B cell (primary cell): Measurements from ENCODE around the gene PBLD. TPM values are rescaled to one million over a fixed set of nuclear protein-coding genes. Genes with fewer than 3 reads are reported as not detected.

Experiments used
- ATAC-seq: fragments of 200-7000 bp; cut with Tn5 transposase; one replicate; pipeline ENCODE4 v1.10.0; 2021; ENCODE audit warnings: low read depth, mild to moderate bottlenecking, moderate number of reproducible peaks, moderate library complexity
- CTCF ChIA-PET: fragments of 350-600 bp; sonication (Branson Sonifier 250); formaldehyde crosslinking; loops from one replicate; lab custom pipeline; 2021; ENCODE audit warnings: antibody characterized with exemption, inconsistent platforms; lab: Charles Lee
- POLR2A ChIA-PET: fragments of 350-600 bp; sonication (Branson Sonifier 250); formaldehyde crosslinking; loops from one replicate; lab custom pipeline; 2021; ENCODE audit warnings: antibody characterized with exemption; lab: Charles Lee
- DNase-seq: peaks from one replicate; pipeline ENCODE4 v3.0.0; 2013
- H2AFZ ChIP-seq: 2 replicates; pipeline ENCODE4 v1.6.1; 2012; ENCODE audit warnings: mild to moderate bottlenecking, low read depth, low read length; ENCODE audit not compliant: insufficient read depth, poor library complexity, severe bottlenecking
- H3K27ac ChIP-seq, 2 donors: 1 replicate in 1 of 2; 2 replicates in 1 of 2; pipeline ENCODE4 v1.5.1; 2012 to 2013; ENCODE audit warnings: low read length in 2 of 2, mild to moderate bottlenecking in 2 of 2, moderate library complexity in 1 of 2
- H3K27me3 ChIP-seq, 4 experiments: fragments of 200-600 bp in 1 of 4; sonication (generic) in 1 of 4; replicated peaks in 1 of 4; 1 replicate in 2 of 4; 2 replicates in 2 of 4; pipeline versions ENCODE4 v1.6.1 to v1.7.0; 2013 to 2016; ENCODE audit warnings: low read length in 3 of 4, mild to moderate bottlenecking in 2 of 4, mixed read lengths in 1 of 4, moderate library complexity in 1 of 4; ENCODE audit not compliant: insufficient read depth in 4 of 4, control insufficient read depth in 3 of 4; ENCODE audit errors: control extremely low read depth in 1 of 4
- H3K36me3 ChIP-seq, 2 experiments: replicated peaks in 1 of 2; 1 replicate in 1 of 2; 2 replicates in 1 of 2; pipeline versions ENCODE4 v1.6.1 to v1.7.1; 2013; ENCODE audit warnings: low read length in 1 of 2; ENCODE audit not compliant: insufficient read depth in 2 of 2, control insufficient read depth in 1 of 2; ENCODE audit errors: control extremely low read depth in 1 of 2, extremely low read depth in 1 of 2
- H3K4me1 ChIP-seq, 2 donors: fragments of 200-600 bp in 1 of 2; sonication (generic) in 1 of 2; 1 replicate in 1 of 2; 2 replicates in 1 of 2; pipeline versions ENCODE4 v1.5.1 to v1.6.1; 2013 to 2017; ENCODE audit warnings: low read length in 2 of 2; ENCODE audit not compliant: control insufficient read depth in 2 of 2, insufficient read depth in 2 of 2
- H3K4me2 ChIP-seq: replicated peaks from 2 replicates; pipeline ENCODE3; 2012; ENCODE audit warnings: mild to moderate bottlenecking, low read depth, low read length; ENCODE audit not compliant: poor library complexity, severe bottlenecking
- H3K4me3 ChIP-seq, 5 experiments: fragments of 200-600 bp in 1 of 5; sonication (generic) in 1 of 5; 1 replicate in 3 of 5; 2 replicates in 2 of 5; pipeline versions ENCODE4 v1.5.1 to v1.7.0; 2011 to 2016; ENCODE audit warnings: low read length in 4 of 5, mild to moderate bottlenecking in 4 of 5, low read depth in 2 of 5, control low read depth in 1 of 5, moderate library complexity in 1 of 5; ENCODE audit not compliant: insufficient read depth in 1 of 5; ENCODE audit errors: control extremely low read depth in 1 of 5, extremely low read depth in 1 of 5
- H3K79me2 ChIP-seq: fragments of 200-600 bp; sonication (generic); one replicate; pipeline ENCODE4 v1.6.0; 2016; ENCODE audit warnings: low read length; ENCODE audit not compliant: control insufficient read depth, insufficient read depth
- H3K9ac ChIP-seq: fragments of 200-600 bp; sonication (generic); 2 replicates; pipeline ENCODE4 v1.6.1; 2017; ENCODE audit warnings: mild to moderate bottlenecking, low read length, moderate library complexity
- H3K9me3 ChIP-seq, 3 donors: one replicate each; pipeline versions ENCODE4 v1.6.1 to v1.7.1; 2013; ENCODE audit warnings: low read length in 2 of 3; ENCODE audit not compliant: control insufficient read depth in 2 of 3, insufficient read depth in 1 of 3; ENCODE audit errors: control extremely low read depth in 1 of 3
- H4K20me1 ChIP-seq: 2 replicates; pipeline ENCODE4 v1.6.0; 2012; ENCODE audit warnings: mild to moderate bottlenecking, low read length; ENCODE audit not compliant: insufficient read depth, control insufficient read depth, poor library complexity, severe bottlenecking
- H3K27ac Mint-ChIP-seq: one replicate; pipeline ENCODE4 v1.8.0; 2021; ENCODE audit warnings: mixed read lengths
- H3K27me3 Mint-ChIP-seq: one replicate; pipeline ENCODE4 v1.8.0; 2021; ENCODE audit warnings: mixed read lengths
- H3K4me1 Mint-ChIP-seq: one replicate; pipeline ENCODE4 v1.8.0; 2021; ENCODE audit warnings: mixed read lengths
- H3K4me3 Mint-ChIP-seq: one replicate; pipeline ENCODE4 v1.8.0; 2021; ENCODE audit warnings: mixed read lengths
- H3K9me3 Mint-ChIP-seq: one replicate; pipeline ENCODE4 v1.8.0; 2022; ENCODE audit warnings: mixed read lengths; ENCODE audit not compliant: insufficient read depth
- CTCF ChIP-seq: fragments of 200-600 bp; IDR thresholded peaks from one replicate; pipeline ENCODE4 v1.8.0; 2022; ENCODE audit warnings: antibody characterized with exemption, mild to moderate bottlenecking
- EZH2 ChIP-seq: IDR thresholded peaks from 2 replicates; pipeline ENCODE4 v1.6.1; 2012; ENCODE audit warnings: borderline replicate concordance, low read depth, mild to moderate bottlenecking, moderate library complexity, low read length; ENCODE audit not compliant: insufficient read depth, poor library complexity, severe bottlenecking
- WGBS: methylation state at CpG from one replicate; pipeline ENCODE4 v1.1.5; 2013; ENCODE audit warnings: missing lambda C conversion rate; ENCODE audit not compliant: insufficient coverage; 5-methylcytosine and 5-hydroxymethylcytosine counted together
- intact Hi-C: fragments of 100-400 bp; cut with micrococcal nuclease; formaldehyde crosslinking; loops from one replicate; pipeline ENCODE4 v1.10.0; 2022
- polyA plus RNA-seq: library from polyadenylated mRNA; depleted of rRNA; stranded (reverse); fragments of >200 nt; gene quantifications from 2 replicates; pipeline ENCODE4 v1.2.3, GENCODE V29; 2012
- total RNA-seq, 2 donors: library from RNA; stranded (reverse); fragments of 120-200 nt in 1 of 2; gene quantifications; 1 replicate in 1 of 2; 2 replicates in 1 of 2; pipeline versions ENCODE4 v1.2.3 to v1.2.4, GENCODE V29; 2013 to 2022

The PBLD gene
- total and polyA plus RNA-seq, 2 donors (not counting 1 experiment from before 2014, with no cell fraction given), result 0.40 to 4.7 TPM

- Histone ChIP-seq H2AFZ (no peak overlapping the region), H3K4me2 (no peak overlapping the region), H4K20me1 (no peaks in the 10 kb centered on the region), H3K36me3 (no peaks in the 10 kb centered on the region), H3K27ac (no peak overlapping the region), H3K4me1 (no peaks in the 10 kb centered on the region), H3K27me3 (no peaks in the 10 kb centered on the region), H3K9me3 (no peaks in the 10 kb centered on the region), H3K4me3 (no peak overlapping the region), H3K9ac (no peak overlapping the region), H3K79me2 (no peaks in the 10 kb centered on the region)
- H3K27me3 Mint-ChIP-seq, result no peaks in the 10 kb centered on the region
- TF ChIP-seq EZH2 (no peak), CTCF (no peak)
- intact Hi-C loops, result no loop called here
- no peak overlapping the region for H3K27ac Mint-ChIP-seq
- POLR2A ChIA-PET, result no interaction called here
- ATAC-seq (no peak), DNase-seq (no peak)
- CTCF ChIA-PET, result no interaction called here
- H3K4me1 Mint-ChIP-seq, result peaks cover 7% of the 10 kb centered on the region
- H3K4me3 Mint-ChIP-seq, result no peak overlapping the region
- WGBS, result 89% methylated on average over 4 of the region's 7 CpGs
- H3K9me3 Mint-ChIP-seq, result no peaks in the 10 kb centered on the region
These were observed 81.6 kb downstream of the PBLD start for GRCh38 chr10:68251151-68251550.

- H3K9me3 ChIP-seq, result no peaks in the 10 kb centered on the region
- CTCF ChIA-PET, result interaction anchor here (0.7 to 1.5 kb wide), 2 partner anchors 53 to 231 kb away, joined by 3 to 4 read pairs; no protein-coding TSS in a partner anchor
- DNase-seq (no peak), ATAC-seq (no peak)
- no peak overlapping the region for H3K4me2 ChIP-seq
- Mint-ChIP-seq H3K27ac (no peak overlapping the region), H3K27me3 (no peaks in the 10 kb centered on the region), H3K4me3 (no peak overlapping the region), H3K9me3 (no peaks in the 10 kb centered on the region), H3K4me1 (peaks cover 7% of the 10 kb centered on the region)
- H3K79me2 ChIP-seq, result no peaks in the 10 kb centered on the region
- no peaks in the 10 kb centered on the region for H3K27me3 ChIP-seq
- H4K20me1 ChIP-seq, result no peaks in the 10 kb centered on the region
- no peak overlapping the region for H3K4me3 ChIP-seq
- H2AFZ ChIP-seq, result no peak overlapping the region
- no peak overlapping the region for H3K27ac ChIP-seq
- WGBS, result 92% methylated on average over 4 of the region's 4 CpGs
- intact Hi-C loops, result no loop called here
- no peak overlapping the region for H3K9ac ChIP-seq
- POLR2A ChIA-PET, result no interaction called here
- no peak for TF ChIP-seq EZH2
- TF ChIP-seq CTCF, result no peak
- H3K36me3 ChIP-seq, result no peaks in the 10 kb centered on the region
- no peaks in the 10 kb centered on the region for H3K4me1 ChIP-seq
These were observed 83.4 kb downstream of the PBLD start for GRCh38 chr10:68249297-68249696.
